A673 (cell line): ENCODE results near the gene RAP1GDS1.

Experiments
- EZH2 ChIP-seq: fragments of 200-600 bp; sonication (generic); IDR thresholded peaks from 2 replicates; pipeline ENCODE4 v1.6.1; 2017; ENCODE audit warnings: borderline replicate concordance, low read depth, mild to moderate bottlenecking, mixed read lengths, antibody characterized with exemption, low read length; ENCODE audit not compliant: poor library complexity, severe bottlenecking
- TF ChIP-seq, protein P1 (sequence below): fragments of 300-800, 200-600 bp; sonication (generic); conservative IDR thresholded peaks from 2 replicates; pipeline ENCODE4 v1.5.1; 2017; ENCODE audit warnings: low read depth, mild to moderate bottlenecking, antibody characterized with exemption, low read length, moderate library complexity, mixed read lengths

DNA sequence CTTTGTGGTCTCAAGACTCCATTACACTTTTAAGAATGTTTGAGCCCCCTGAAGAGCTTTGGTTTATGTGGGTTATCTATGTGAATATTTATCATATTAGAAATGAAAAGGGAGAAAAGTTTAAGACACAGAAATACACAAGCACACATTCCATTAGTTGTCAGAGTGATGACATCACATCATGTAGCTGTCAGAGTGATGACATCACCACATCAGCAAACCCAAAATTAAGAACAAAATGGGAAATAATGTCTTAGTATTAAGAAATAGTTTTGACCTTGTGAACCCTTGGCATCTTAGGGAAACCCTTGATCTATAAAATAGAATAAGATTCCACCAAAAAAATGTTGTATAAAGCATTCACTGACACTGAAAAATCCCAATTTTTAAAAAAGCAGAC, 201.3 kb downstream of the RAP1GDS1 start:
- TF ChIP-seq, protein P1, sequence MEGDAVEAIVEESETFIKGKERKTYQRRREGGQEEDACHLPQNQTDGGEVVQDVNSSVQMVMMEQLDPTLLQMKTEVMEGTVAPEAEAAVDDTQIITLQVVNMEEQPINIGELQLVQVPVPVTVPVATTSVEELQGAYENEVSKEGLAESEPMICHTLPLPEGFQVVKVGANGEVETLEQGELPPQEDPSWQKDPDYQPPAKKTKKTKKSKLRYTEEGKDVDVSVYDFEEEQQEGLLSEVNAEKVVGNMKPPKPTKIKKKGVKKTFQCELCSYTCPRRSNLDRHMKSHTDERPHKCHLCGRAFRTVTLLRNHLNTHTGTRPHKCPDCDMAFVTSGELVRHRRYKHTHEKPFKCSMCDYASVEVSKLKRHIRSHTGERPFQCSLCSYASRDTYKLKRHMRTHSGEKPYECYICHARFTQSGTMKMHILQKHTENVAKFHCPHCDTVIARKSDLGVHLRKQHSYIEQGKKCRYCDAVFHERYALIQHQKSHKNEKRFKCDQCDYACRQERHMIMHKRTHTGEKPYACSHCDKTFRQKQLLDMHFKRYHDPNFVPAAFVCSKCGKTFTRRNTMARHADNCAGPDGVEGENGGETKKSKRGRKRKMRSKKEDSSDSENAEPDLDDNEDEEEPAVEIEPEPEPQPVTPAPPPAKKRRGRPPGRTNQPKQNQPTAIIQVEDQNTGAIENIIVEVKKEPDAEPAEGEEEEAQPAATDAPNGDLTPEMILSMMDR = no peak
- TF ChIP-seq EZH2 = no peak
